HCT116 (cell line): ENCODE measurements around the gene MBD3L2B. TPM values are rescaled to one million over a fixed set of nuclear protein-coding genes. Genes with fewer than 3 reads are reported as not detected.
"Not testable (repeated sequence)": the region's sequence is repeated elsewhere in the genome, so short reads cannot be mapped to it uniquely, and the experiment has no call there.

Experiments
- ATAC-seq: fragments of 200-7000 bp; cut with Tn5 transposase; 2 replicates; pipeline ENCODE4 v1.9.1; 2020; ENCODE audit warnings: mild to moderate bottlenecking, moderate library complexity
- BruUV-seq: library from RNA; stranded (reverse); fragments of 400-500 nt; replicated peaks from 2 replicates; lab custom pipeline; 2021; lab: Mats Ljungman, UMichigan
- CTCF ChIA-PET: fragments of 300-600 bp; sonication (Branson Sonifier 250); formaldehyde crosslinking; loops from one replicate; lab custom pipeline; 2021; ENCODE audit warnings: antibody characterized with exemption; lab: Charles Lee
- POLR2A ChIA-PET: fragments of 300-600, 350-600 bp; sonication (Branson Sonifier 250); formaldehyde crosslinking; loops from one replicate; lab custom pipeline; 2021; ENCODE audit warnings: antibody characterized with exemption; lab: Charles Lee
- RAD21 ChIA-PET, 2 experiments: fragments of 300-600 bp; sonication (Branson Sonifier 250); formaldehyde crosslinking; loops; one replicate each; lab custom pipeline; 2023; ENCODE audit warnings: low total read pairs in 2 of 2; ENCODE audit not compliant: uncharacterized antibody in 2 of 2, unreplicated experiment in 2 of 2, low non-redundant PET in 1 of 2; lab: Charles Lee
- DNase-seq: peaks from one replicate; pipeline ENCODE4 v3.0.0-alpha.2; 2010; ENCODE audit warnings: low read depth, low spot score
- H2AFZ ChIP-seq: fragments of 200-600 bp; shearing (Covaris generic), sonication (generic); 2 replicates; pipeline ENCODE4 v1.6.1; 2017; ENCODE audit warnings: low read depth, mixed run types, mixed read lengths, antibody characterized with exemption, low read length; ENCODE audit not compliant: poor library complexity, severe bottlenecking
- H3K27ac ChIP-seq: 2 replicates; pipeline ENCODE4 v1.5.1; 2012; ENCODE audit warnings: low read depth, low read length
- H3K27me3 ChIP-seq: fragments of 200-600 bp; sonication (generic); 2 replicates; pipeline ENCODE4 v1.6.1; 2016; ENCODE audit warnings: mixed run types, low read length, mixed read lengths; ENCODE audit not compliant: insufficient read depth
- H3K36me3 ChIP-seq, 2 experiments: fragments of 200-500 bp in 1 of 2; fragments of 200-600 bp in 1 of 2; sonication (Bioruptor generic) in 1 of 2; sonication (generic) in 1 of 2; 2 replicates each; pipeline versions ENCODE4 v1.5.1 to v1.6.1; 2014 to 2016; ENCODE audit warnings: low read length in 2 of 2, inconsistent platforms in 1 of 2, mixed read lengths in 1 of 2, mixed run types in 1 of 2; ENCODE audit not compliant: insufficient read depth in 2 of 2, control insufficient read depth in 1 of 2
- H3K4me1 ChIP-seq, 2 experiments: fragments of 200-600 bp in 1 of 2; sonication (generic) in 1 of 2; 2 replicates each; pipeline versions ENCODE4 v1.5.1 to v1.6.1; 2012 to 2017; ENCODE audit warnings: low read length in 2 of 2, inconsistent platforms in 1 of 2, mild to moderate bottlenecking in 1 of 2, mixed read lengths in 1 of 2, mixed run types in 1 of 2, moderate library complexity in 1 of 2; ENCODE audit not compliant: insufficient read depth in 2 of 2, control insufficient read depth in 1 of 2
- H3K4me2 ChIP-seq: fragments of 200-600 bp; sonication (generic); 2 replicates; pipeline ENCODE4 v1.6.1; 2017; ENCODE audit warnings: mixed run types, low read length, mixed read lengths
- H3K4me3 ChIP-seq, 2 experiments: fragments of 200-600 bp in 1 of 2; sonication (generic) in 1 of 2; replicated peaks in 1 of 2; 2 replicates each; pipeline ENCODE4 v1.5.1; 2011 to 2016; ENCODE audit warnings: low read length in 2 of 2, control low read depth in 1 of 2, low read depth in 1 of 2, mild to moderate bottlenecking in 1 of 2, mixed read lengths in 1 of 2, mixed run types in 1 of 2
- H3K79me2 ChIP-seq: fragments of 200-600 bp; sonication (generic); 2 replicates; pipeline ENCODE4 v1.6.1; 2017; ENCODE audit warnings: mild to moderate bottlenecking, mixed run types, low read length, moderate library complexity, mixed read lengths; ENCODE audit not compliant: insufficient read depth
- H3K9ac ChIP-seq: fragments of 200-600 bp; sonication (generic); 2 replicates; pipeline ENCODE4 v1.6.1; 2016; ENCODE audit warnings: low read length, mixed read lengths
- H3K9me2 ChIP-seq: fragments of 200-600 bp; sonication (generic), shearing (Covaris generic); 2 replicates; pipeline ENCODE4 v1.6.1; 2017; ENCODE audit warnings: mixed run types, mild to moderate bottlenecking, moderate library complexity; ENCODE audit not compliant: insufficient read depth
- H3K9me3 ChIP-seq, 2 experiments: fragments of 200-500 bp in 1 of 2; fragments of 200-600 bp in 1 of 2; sonication (Bioruptor generic) in 1 of 2; sonication (generic) in 1 of 2; 2 replicates each; pipeline ENCODE4 v1.6.1; 2014 to 2017; ENCODE audit warnings: low read length in 2 of 2, mixed read lengths in 2 of 2, inconsistent platforms in 1 of 2, low read depth in 1 of 2, mild to moderate bottlenecking in 1 of 2, mixed run types in 1 of 2, moderate library complexity in 1 of 2; ENCODE audit not compliant: control insufficient read depth in 1 of 2, insufficient read depth in 1 of 2
- H4K20me1 ChIP-seq: fragments of 200-600 bp; sonication (generic), shearing (Covaris generic); 2 replicates; pipeline ENCODE4 v1.6.1; 2017; ENCODE audit warnings: mixed run types, mild to moderate bottlenecking, moderate library complexity; ENCODE audit not compliant: insufficient read depth
- CEBPB ChIP-seq: IDR thresholded peaks from 2 replicates; pipeline ENCODE4 v1.6.1; 2012; ENCODE audit warnings: low read depth
- JUND ChIP-seq: IDR thresholded peaks from 2 replicates; pipeline ENCODE4 v1.6.1; 2012
- POLR2A ChIP-seq: IDR thresholded peaks from 2 replicates; pipeline ENCODE4 v1.7.0; 2011; ENCODE audit warnings: borderline replicate concordance; ENCODE audit not compliant: insufficient read depth, insufficient read length; ENCODE audit errors: extremely low read depth
- SP1 ChIP-seq: IDR thresholded peaks from 2 replicates; pipeline ENCODE4 v1.6.1; 2012; ENCODE audit warnings: low read depth
- ZFX ChIP-seq: fragments of 450-650 bp; IDR thresholded peaks from 2 replicates; pipeline ENCODE4 v1.6.1; 2017
- ZNF274 ChIP-seq: fragments of 200-500 bp; sonication (Bioruptor generic); IDR thresholded peaks from 2 replicates; pipeline ENCODE4 v1.6.1; 2014; ENCODE audit warnings: mild to moderate bottlenecking, low read depth, low read length, inconsistent platforms
- intact Hi-C: fragments of 100-400 bp; cut with micrococcal nuclease; formaldehyde crosslinking; loops from 2 replicates; pipeline ENCODE4 v1.10.0; 2022
- total RNA-seq: library from RNA; stranded (reverse); gene quantifications from one replicate; pipeline ENCODE4 v1.2.1, GENCODE V29; 2021; ENCODE audit not compliant: unreplicated experiment
- TF ChIP-seq, protein P1 (sequence below), 3 experiments: fragments of 200-600 bp in 1 of 3; sonication (generic) in 1 of 3; IDR thresholded peaks in 2 of 3; conservative IDR thresholded peaks in 1 of 3; 2 replicates each; pipeline ENCODE4 v1.5.1; 2012 to 2017; ENCODE audit warnings: low read depth in 2 of 3, low read length in 2 of 3, antibody characterized with exemption in 1 of 3, borderline replicate concordance in 1 of 3, control low read depth in 1 of 3, mild to moderate bottlenecking in 1 of 3, mixed read lengths in 1 of 3, mixed run types in 1 of 3, moderate library complexity in 1 of 3; ENCODE audit not compliant: insufficient read depth in 1 of 3
- TF ChIP-seq, protein P2 (sequence below): IDR thresholded peaks from 2 replicates; pipeline ENCODE4 v1.6.1; 2012

The MBD3L2B gene
- total RNA-seq, 1 experiment from 2014 or later = not detected

DNA sequence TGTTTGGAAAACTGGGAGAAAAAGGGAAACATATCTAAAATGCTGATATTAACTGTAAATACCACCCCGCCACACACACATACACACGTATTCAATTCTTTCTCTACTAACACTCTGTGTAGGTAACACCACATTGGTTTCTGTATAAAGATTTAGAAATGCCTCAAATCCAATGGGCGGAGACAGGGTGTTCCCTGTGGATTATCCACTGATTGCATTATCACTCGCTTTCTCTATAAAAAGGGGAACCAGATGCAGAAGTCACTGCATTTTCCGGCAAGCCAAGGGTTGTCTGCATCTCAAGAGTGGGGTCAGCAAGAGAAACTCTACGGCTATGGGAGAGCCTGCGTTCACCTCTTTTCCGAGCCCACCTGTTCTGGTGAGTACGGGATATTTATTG is 9.0 kb upstream of the MBD3L2B start, which contains the start of gene MBD3L5:
Gene MBD3L5, plus strand, starts transcription at position 301 of the 400 bp plus-strand sequence. Its CDS starts 34 bp downstream, at position 335.
- CTCF ChIA-PET, H3K4me2 ChIP-seq, RAD21 ChIA-PET, H3K36me3 ChIP-seq, POLR2A ChIA-PET, H3K4me1 ChIP-seq, H2AFZ ChIP-seq, intact Hi-C loops, H3K27me3 ChIP-seq, BruUV-seq, H3K4me3 ChIP-seq, H4K20me1 ChIP-seq, H3K27ac ChIP-seq, H3K9me3 ChIP-seq, DNase-seq, H3K9ac ChIP-seq, H3K9me2 ChIP-seq, H3K79me2 ChIP-seq, ATAC-seq: not testable (repeated sequence)

DNA sequence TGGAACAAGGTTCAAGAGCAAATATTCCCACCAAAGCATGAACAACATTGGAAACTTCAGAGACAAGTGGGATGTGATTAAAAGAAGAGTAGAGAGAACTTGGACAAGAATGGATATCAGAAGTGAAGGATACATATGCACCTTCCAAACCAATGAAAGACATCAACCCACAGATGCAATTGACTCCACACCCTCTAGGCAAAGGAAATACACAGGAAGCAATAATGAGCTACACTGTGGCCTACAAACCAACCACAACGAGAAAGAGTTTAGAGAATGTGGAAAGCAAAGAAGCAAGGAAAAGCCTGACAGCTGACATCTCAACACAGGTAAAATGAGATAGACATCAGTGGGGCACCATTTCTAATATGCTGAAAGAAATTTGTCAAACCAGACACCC is 7.6 kb upstream of the MBD3L2B start:
- CTCF ChIA-PET, H2AFZ ChIP-seq, H4K20me1 ChIP-seq, H3K27ac ChIP-seq, H3K36me3 ChIP-seq, ATAC-seq, intact Hi-C loops, DNase-seq, H3K4me1 ChIP-seq, H3K9me3 ChIP-seq, H3K79me2 ChIP-seq, H3K4me3 ChIP-seq, H3K27me3 ChIP-seq, H3K9me2 ChIP-seq, RAD21 ChIA-PET, H3K9ac ChIP-seq, BruUV-seq, H3K4me2 ChIP-seq, POLR2A ChIA-PET: not testable (repeated sequence)

DNA sequence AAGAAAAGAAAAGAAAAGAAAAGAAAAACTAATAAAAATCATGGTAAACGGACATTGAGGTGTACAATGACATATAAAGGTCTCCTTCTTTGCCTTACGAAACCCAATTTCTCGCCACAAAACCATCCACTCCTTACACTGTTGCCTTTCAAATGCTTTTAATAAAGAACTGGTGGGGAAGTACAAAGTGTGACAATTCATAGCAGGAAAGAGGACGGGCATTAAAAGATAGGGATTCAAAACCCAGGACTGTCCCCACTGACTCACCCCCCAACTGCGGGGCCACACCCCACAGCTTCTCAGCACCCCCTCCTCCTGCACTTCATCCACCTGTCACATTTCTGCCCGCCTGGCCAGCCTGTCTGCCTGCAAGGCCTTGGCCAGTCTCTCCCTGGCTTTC is 2.4 kb downstream of the MBD3L2B start:
- Histone ChIP-seq H4K20me1 (no peaks in the 10 kb centered on the region), H3K4me3 (no peak overlapping the region), H3K27ac (no peak overlapping the region), H3K27me3 (no peaks in the 10 kb centered on the region), H3K9me3 (no peaks in the 10 kb centered on the region), H3K9me2 (no peaks in the 10 kb centered on the region), H3K79me2 (no peaks in the 10 kb centered on the region), H3K4me1 (no peaks in the 10 kb centered on the region), H3K9ac (no peak overlapping the region), H2AFZ (no peak overlapping the region), H3K36me3 (no peaks in the 10 kb centered on the region), H3K4me2 (no peak overlapping the region)
- no peak for ATAC-seq
- RAD21 ChIA-PET = no interaction called here
- POLR2A ChIA-PET = no interaction called here
- DNase-seq = no peak
- intact Hi-C loops = no loop called here
- no TSS peak for BruUV-seq
- CTCF ChIA-PET = no interaction called here
- TF ChIP-seq JUND (no peak), SP1 (no peak), POLR2A (no peak), ZFX (no peak), CEBPB (no peak), ZNF274 (no peak)
- TF ChIP-seq, protein P1, sequence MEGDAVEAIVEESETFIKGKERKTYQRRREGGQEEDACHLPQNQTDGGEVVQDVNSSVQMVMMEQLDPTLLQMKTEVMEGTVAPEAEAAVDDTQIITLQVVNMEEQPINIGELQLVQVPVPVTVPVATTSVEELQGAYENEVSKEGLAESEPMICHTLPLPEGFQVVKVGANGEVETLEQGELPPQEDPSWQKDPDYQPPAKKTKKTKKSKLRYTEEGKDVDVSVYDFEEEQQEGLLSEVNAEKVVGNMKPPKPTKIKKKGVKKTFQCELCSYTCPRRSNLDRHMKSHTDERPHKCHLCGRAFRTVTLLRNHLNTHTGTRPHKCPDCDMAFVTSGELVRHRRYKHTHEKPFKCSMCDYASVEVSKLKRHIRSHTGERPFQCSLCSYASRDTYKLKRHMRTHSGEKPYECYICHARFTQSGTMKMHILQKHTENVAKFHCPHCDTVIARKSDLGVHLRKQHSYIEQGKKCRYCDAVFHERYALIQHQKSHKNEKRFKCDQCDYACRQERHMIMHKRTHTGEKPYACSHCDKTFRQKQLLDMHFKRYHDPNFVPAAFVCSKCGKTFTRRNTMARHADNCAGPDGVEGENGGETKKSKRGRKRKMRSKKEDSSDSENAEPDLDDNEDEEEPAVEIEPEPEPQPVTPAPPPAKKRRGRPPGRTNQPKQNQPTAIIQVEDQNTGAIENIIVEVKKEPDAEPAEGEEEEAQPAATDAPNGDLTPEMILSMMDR (IDR thresholded peaks at IDR 0.05 in 2 of 3, conservative IDR thresholded peaks at IDR 0.05 in 1 of 3; ENCODE audit: borderline replicate concordance in 1 of 3, insufficient read depth in 1 of 3, low read depth in 2 of 3, low read length in 2 of 3) = no peak
- TF ChIP-seq, protein P2, sequence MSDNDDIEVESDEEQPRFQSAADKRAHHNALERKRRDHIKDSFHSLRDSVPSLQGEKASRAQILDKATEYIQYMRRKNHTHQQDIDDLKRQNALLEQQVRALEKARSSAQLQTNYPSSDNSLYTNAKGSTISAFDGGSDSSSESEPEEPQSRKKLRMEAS = no peak
